ENCODE data around the gene SYNE2.
A peak's percentile ranks its signal among the peaks of the same experiment; 100 is the strongest.

SYNE2 gene

DNA sequence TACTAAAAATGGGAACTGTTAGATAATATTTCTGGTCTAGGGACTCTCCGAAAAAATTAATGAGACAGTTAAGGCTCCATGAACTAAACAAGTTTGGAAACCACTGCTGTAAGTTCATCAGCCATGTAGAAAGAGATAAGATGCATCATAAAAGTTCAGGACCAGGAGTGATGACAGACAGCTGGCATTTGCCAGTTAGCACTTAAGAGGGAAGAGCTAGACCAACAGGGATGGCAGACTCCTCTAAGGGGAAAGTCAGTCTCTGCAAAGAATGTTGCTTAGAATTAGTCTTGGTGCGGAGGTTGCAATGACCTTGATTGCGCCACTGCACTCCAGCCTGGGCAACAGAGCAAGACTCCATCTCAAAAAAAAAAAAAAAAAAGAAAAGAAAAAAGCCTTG is 129.4 kb downstream of the SYNE2 start:
- Histone ChIP-seq H3K36me3 (ENCODE audit: low read depth) (peaks cover 17% of the 10 kb centered on the region), H3K4me3 (ENCODE audit: severe bottlenecking) (no peak overlapping the region), H3K27ac (ENCODE audit: poor library complexity, severe bottlenecking) (no peak overlapping the region), H3K9me3 (ENCODE audit: severe bottlenecking) (no peaks in the 10 kb centered on the region), H3K4me1 (ENCODE audit: insufficient read depth, poor library complexity, severe bottlenecking) (no peaks in the 10 kb centered on the region), H3K27me3 (ENCODE audit: insufficient read depth, poor library complexity, severe bottlenecking) (no peaks in the 10 kb centered on the region)
- DNase-seq (ENCODE audit: low spot score) (no peak), ATAC-seq (ENCODE audit: low read depth) (no peak)
- TF ChIP-seq, protein P1, sequence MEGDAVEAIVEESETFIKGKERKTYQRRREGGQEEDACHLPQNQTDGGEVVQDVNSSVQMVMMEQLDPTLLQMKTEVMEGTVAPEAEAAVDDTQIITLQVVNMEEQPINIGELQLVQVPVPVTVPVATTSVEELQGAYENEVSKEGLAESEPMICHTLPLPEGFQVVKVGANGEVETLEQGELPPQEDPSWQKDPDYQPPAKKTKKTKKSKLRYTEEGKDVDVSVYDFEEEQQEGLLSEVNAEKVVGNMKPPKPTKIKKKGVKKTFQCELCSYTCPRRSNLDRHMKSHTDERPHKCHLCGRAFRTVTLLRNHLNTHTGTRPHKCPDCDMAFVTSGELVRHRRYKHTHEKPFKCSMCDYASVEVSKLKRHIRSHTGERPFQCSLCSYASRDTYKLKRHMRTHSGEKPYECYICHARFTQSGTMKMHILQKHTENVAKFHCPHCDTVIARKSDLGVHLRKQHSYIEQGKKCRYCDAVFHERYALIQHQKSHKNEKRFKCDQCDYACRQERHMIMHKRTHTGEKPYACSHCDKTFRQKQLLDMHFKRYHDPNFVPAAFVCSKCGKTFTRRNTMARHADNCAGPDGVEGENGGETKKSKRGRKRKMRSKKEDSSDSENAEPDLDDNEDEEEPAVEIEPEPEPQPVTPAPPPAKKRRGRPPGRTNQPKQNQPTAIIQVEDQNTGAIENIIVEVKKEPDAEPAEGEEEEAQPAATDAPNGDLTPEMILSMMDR (IDR thresholded peaks at IDR 0.05; ENCODE audit: poor library complexity, severe bottlenecking): no peak

DNA sequence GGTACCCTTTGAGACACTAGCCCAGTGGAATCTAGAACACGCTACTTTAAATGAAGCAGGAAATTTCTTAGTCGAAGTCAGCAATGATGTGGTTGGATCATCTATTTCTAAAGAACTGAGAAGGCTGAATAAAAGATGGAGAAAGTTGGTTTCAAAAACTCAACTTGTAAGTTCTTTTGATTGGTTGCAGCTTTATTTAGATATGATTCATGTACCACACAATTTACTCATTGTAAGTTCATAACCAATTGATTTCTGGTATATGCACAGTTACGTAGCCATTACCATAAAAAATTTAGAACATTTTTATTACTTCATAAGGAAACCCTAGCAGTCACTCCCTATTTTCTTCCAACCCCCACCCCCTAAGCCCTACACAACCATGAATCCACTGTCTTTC is 129.8 kb downstream of the SYNE2 start:
- TF ChIP-seq, protein P1 (IDR thresholded peaks at IDR 0.05; ENCODE audit: poor library complexity, severe bottlenecking): no peak

DNA sequence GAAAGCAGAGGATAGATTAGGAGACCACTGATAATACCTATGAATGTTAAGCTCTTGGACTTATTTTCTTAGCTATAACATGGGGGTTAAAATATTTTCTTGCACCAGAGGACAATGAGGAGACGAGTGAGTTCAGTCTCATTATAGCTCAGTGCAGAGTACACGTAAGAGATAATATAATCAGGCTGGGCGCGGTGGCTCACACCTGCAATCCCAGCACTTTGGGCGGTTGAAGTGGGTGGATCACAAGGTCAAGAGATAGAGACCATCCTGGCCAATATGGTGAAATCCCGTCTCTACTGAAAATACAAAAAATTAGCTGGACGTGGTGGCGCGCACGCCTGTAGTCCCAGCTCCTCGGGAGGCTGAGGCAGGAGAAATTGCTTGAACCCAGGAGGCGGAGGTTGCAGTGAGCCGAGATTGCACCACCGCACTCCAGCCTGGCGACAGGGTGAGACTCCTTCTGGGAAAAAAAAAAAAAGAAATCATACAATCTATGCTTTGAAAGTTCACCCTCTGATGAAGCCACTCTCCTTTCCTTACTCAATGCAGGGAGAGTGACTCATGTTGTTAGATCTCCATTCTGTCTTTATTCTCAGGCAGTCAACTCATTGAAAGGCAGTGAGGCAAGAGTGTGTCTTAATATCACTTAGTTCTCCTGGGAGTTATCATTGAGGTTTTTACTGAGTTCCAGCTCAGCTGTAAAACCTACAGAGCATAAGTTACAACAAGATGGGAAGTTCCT is 134.2 kb downstream of the SYNE2 start:
- no peaks in the 10 kb centered on the region for H3K27me3 ChIP-seq (ENCODE audit: insufficient read depth, poor library complexity, severe bottlenecking)
- peaks cover 8% of the 10 kb centered on the region; the same call in 1 of the 2 replicates for H3K36me3 ChIP-seq (ENCODE audit: low read depth)
- ATAC-seq (ENCODE audit: low read depth) (peak; percentile 94), DNase-seq (ENCODE audit: low spot score) (no peak)
- H3K9me3 ChIP-seq (ENCODE audit: severe bottlenecking): no peaks in the 10 kb centered on the region
- no peak overlapping the region for H3K27ac ChIP-seq (ENCODE audit: poor library complexity, severe bottlenecking)
- TF ChIP-seq, protein P1 (IDR thresholded peaks at IDR 0.05; ENCODE audit: poor library complexity, severe bottlenecking): no peak
- no peaks in the 10 kb centered on the region for H3K4me1 ChIP-seq (ENCODE audit: insufficient read depth, poor library complexity, severe bottlenecking)
- H3K4me3 ChIP-seq (ENCODE audit: severe bottlenecking): no peak overlapping the region

More for the DNA sequence above, 129.8 kb downstream of the SYNE2 start:
- Histone ChIP-seq H3K4me1 (ENCODE audit: insufficient read depth, poor library complexity, severe bottlenecking) (no peaks in the 10 kb centered on the region), H3K27ac (ENCODE audit: poor library complexity, severe bottlenecking) (no peak overlapping the region), H3K27me3 (ENCODE audit: insufficient read depth, poor library complexity, severe bottlenecking) (no peaks in the 10 kb centered on the region), H3K4me3 (ENCODE audit: severe bottlenecking) (no peak overlapping the region), H3K9me3 (ENCODE audit: severe bottlenecking) (no peaks in the 10 kb centered on the region), H3K36me3 (ENCODE audit: low read depth) (peaks cover 16% of the 10 kb centered on the region)
- ATAC-seq (ENCODE audit: low read depth): no peak
- DNase-seq (ENCODE audit: low spot score): no peak

DNA sequence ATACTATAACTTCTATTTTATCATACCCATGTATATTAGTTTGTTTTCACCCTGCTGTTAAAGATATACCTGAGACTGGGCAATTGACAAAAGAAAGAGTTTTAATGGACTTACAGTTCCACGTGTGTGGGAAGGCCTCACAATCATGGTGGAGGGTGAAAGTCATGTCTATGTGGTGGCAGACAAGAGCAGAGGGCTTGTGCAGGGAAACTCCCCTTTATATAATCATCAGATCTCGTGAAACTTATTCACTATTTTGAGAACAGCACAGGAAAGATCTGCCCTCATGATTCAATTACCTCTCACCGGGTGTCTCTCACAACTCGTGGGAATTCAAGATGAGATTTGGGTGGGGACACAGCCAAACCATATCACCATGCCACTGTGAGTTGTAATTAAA is 135.8 kb downstream of the SYNE2 start:
- peaks cover 12% of the 10 kb centered on the region; the same call in 1 of the 2 replicates for H3K36me3 ChIP-seq (ENCODE audit: low read depth)
- H3K27ac ChIP-seq (ENCODE audit: poor library complexity, severe bottlenecking): no peak overlapping the region
- no peaks in the 10 kb centered on the region for H3K9me3 ChIP-seq (ENCODE audit: severe bottlenecking)
- no peaks in the 10 kb centered on the region for H3K27me3 ChIP-seq (ENCODE audit: insufficient read depth, poor library complexity, severe bottlenecking)
- no peak overlapping the region for H3K4me3 ChIP-seq (ENCODE audit: severe bottlenecking)
- no peak for ATAC-seq (ENCODE audit: low read depth)
- TF ChIP-seq, protein P1 (IDR thresholded peaks at IDR 0.05; ENCODE audit: poor library complexity, severe bottlenecking): no peak
- DNase-seq (ENCODE audit: low spot score): no peak
- H3K4me1 ChIP-seq (ENCODE audit: insufficient read depth, poor library complexity, severe bottlenecking): peaks cover 7% of the 10 kb centered on the region

DNA sequence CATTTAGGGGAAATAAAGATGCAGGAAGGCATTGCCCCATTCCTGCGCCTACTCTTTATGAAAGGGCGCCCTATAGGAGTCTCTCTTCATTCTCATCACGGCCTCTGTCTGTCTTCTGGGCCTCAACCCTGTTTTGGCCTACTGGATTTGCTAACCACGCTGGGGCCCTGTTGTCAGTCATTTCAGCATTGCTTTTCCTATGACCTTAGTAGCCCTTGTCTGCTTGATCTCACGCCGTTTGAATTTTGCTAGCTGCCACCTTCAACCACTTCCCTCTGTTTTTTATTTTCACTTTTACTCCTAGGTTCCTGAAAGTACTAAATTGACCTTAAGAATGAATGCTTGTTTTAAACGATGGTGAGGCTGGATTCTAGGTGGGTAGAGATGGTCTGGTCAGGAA is 139.0 kb downstream of the SYNE2 start:
- no peak for ATAC-seq (ENCODE audit: low read depth)
- Histone ChIP-seq H3K9me3 (ENCODE audit: severe bottlenecking) (no peaks in the 10 kb centered on the region), H3K27me3 (ENCODE audit: insufficient read depth, poor library complexity, severe bottlenecking) (no peaks in the 10 kb centered on the region), H3K27ac (ENCODE audit: poor library complexity, severe bottlenecking) (no peak overlapping the region), H3K4me1 (ENCODE audit: insufficient read depth, poor library complexity, severe bottlenecking) (peaks cover 10% of the 10 kb centered on the region), H3K4me3 (ENCODE audit: severe bottlenecking) (no peak overlapping the region), H3K36me3 (ENCODE audit: low read depth) (peaks cover 22% of the 10 kb centered on the region)
- TF ChIP-seq, protein P1 (IDR thresholded peaks at IDR 0.05; ENCODE audit: poor library complexity, severe bottlenecking): no peak
- DNase-seq (ENCODE audit: low spot score): no peak
